K562 (cell line): ENCODE measurements around the gene PDE1C. TPM values are rescaled to one million over a fixed set of nuclear protein-coding genes. Genes with fewer than 3 reads are reported as not detected.

Source experiments
- ATAC-seq: fragments of 200-7000 bp; cut with Tn5 transposase; 3 replicates; pipeline ENCODE4 v1.9.1; 2020; ENCODE audit warnings: moderate library complexity
- BruUV-seq: library from RNA; stranded (reverse); fragments of 400-500 nt; replicated peaks from 2 replicates; lab custom pipeline; 2021; lab: Mats Ljungman, UMichigan
- CTCF ChIA-PET: fragments of 300-600 bp; formaldehyde crosslinking; extraction: SDS; loops from one replicate; lab custom pipeline; 2021; ENCODE audit warnings: low intra/inter-chr PET ratio; lab: Yijun Ruan, JAX
- POLR2A ChIA-PET: fragments of 300-600, 350-650 bp; sonication (Branson Sonifier 250); formaldehyde crosslinking; extraction: SDS; loops from one replicate; lab custom pipeline; 2021; ENCODE audit warnings: antibody characterized with exemption, inconsistent platforms; lab: Yijun Ruan, JAX
- DNase-seq, 4 experiments: peaks; one replicate each; pipeline versions ENCODE4 v3.0.0 to v3.0.0-alpha.2; 2011 to 2018; ENCODE audit warnings: low spot score in 3 of 4, mixed read lengths in 3 of 4; ENCODE audit errors: extremely low read depth in 1 of 4
- FAIRE-seq: peaks from 2 replicates; lab custom pipeline; 2011; peaks lifted over from hg19 to GRCh38; lab: Jason Lieb, UNC
- H2AFZ ChIP-seq: 2 replicates; pipeline ENCODE4 v1.6.0; 2011; ENCODE audit warnings: low read depth, low read length, control low read depth, inconsistent platforms
- H3K27ac ChIP-seq: fragments of 200-600 bp; 3 replicates; pipeline ENCODE4 v1.8.0; 2011; ENCODE audit warnings: low read depth, mild to moderate bottlenecking, control low read depth, inconsistent platforms, low read length, moderate library complexity, mixed read lengths; ENCODE audit errors: extremely low read depth
- H3K27me3 ChIP-seq, 2 experiments: fragments of 300-600 bp in 1 of 2; 2 replicates in 1 of 2; 3 replicates in 1 of 2; pipeline versions ENCODE4 v1.6.0 to v1.8.0; 2011; ENCODE audit warnings: inconsistent platforms in 2 of 2, low read length in 2 of 2, mild to moderate bottlenecking in 1 of 2, mixed read lengths in 1 of 2, moderate library complexity in 1 of 2; ENCODE audit not compliant: control insufficient read depth in 2 of 2, insufficient read depth in 2 of 2
- H3K36me3 ChIP-seq: fragments of 300-600 bp; 3 replicates; pipeline ENCODE4 v1.8.0; 2011; ENCODE audit warnings: mild to moderate bottlenecking, low read length, inconsistent platforms; ENCODE audit not compliant: control insufficient read depth, insufficient read depth
- H3K4me1 ChIP-seq, 2 experiments: fragments of 200-600 bp in 1 of 2; replicated peaks in 1 of 2; 2 replicates in 1 of 2; 3 replicates in 1 of 2; pipeline versions ENCODE4 v1.5.1 to v1.8.0; 2011; ENCODE audit warnings: inconsistent platforms in 2 of 2, low read length in 2 of 2, mild to moderate bottlenecking in 1 of 2, mixed read lengths in 1 of 2, moderate library complexity in 1 of 2; ENCODE audit not compliant: control insufficient read depth in 2 of 2, insufficient read depth in 2 of 2
- H3K4me2 ChIP-seq: 2 replicates; pipeline ENCODE4 v1.6.1; 2011; ENCODE audit warnings: low read length, control low read depth, inconsistent platforms, mixed read lengths; ENCODE audit not compliant: insufficient read depth
- H3K4me3 ChIP-seq: fragments of 200-600 bp; sonication (generic), shearing (Covaris generic); 2 replicates; pipeline ENCODE4 v1.5.1; 2016; ENCODE audit warnings: control low read depth, inconsistent platforms
- H3K79me2 ChIP-seq: fragments of 200-600 bp; 3 replicates; pipeline ENCODE4 v1.8.0; 2011; ENCODE audit warnings: low read length, inconsistent platforms; ENCODE audit not compliant: control insufficient read depth, insufficient read depth
- H3K9ac ChIP-seq, 2 experiments: 2 replicates each; pipeline versions ENCODE4 v1.6.0 to v1.6.1; 2011; ENCODE audit warnings: low read depth in 2 of 2, low read length in 2 of 2, control low read depth in 1 of 2, inconsistent platforms in 1 of 2, mild to moderate bottlenecking in 1 of 2, mixed read lengths in 1 of 2; ENCODE audit not compliant: insufficient read depth in 1 of 2
- H3K9me1 ChIP-seq: one replicate; pipeline ENCODE4 v1.6.0; 2011; ENCODE audit warnings: inconsistent platforms, mild to moderate bottlenecking, low read length, moderate library complexity; ENCODE audit not compliant: control insufficient read depth, insufficient read depth
- H3K9me3 ChIP-seq: replicated peaks from 2 replicates; pipeline ENCODE4 v1.5.1; 2011; ENCODE audit warnings: low read depth, low read length, inconsistent platforms; ENCODE audit not compliant: control insufficient read depth, insufficient read depth
- H4K20me1 ChIP-seq: replicated peaks from 2 replicates; pipeline ENCODE4 v1.6.1; 2011; ENCODE audit warnings: low read length, inconsistent platforms, mixed read lengths; ENCODE audit not compliant: control insufficient read depth, insufficient read depth
- ARHGAP35 ChIP-seq: fragments of 450-650 bp; IDR thresholded peaks from 2 replicates; pipeline ENCODE4 v1.6.1; 2018; ENCODE audit not compliant: partially characterized antibody
- BHLHE40 ChIP-seq: IDR thresholded peaks from 2 replicates; pipeline ENCODE4 v1.6.1; 2011; ENCODE audit warnings: low read length, improper control_type of control experiment
- BRD9 ChIP-seq: fragments of 450-650 bp; IDR thresholded peaks from 2 replicates; pipeline ENCODE4 v1.6.1; 2018; ENCODE audit warnings: low read depth; ENCODE audit not compliant: partially characterized antibody
- CTCFL ChIP-seq: IDR thresholded peaks from 2 replicates; pipeline ENCODE4 v1.6.1; 2011; ENCODE audit warnings: borderline replicate concordance, low read depth, mild to moderate bottlenecking, moderate library complexity, low read length; ENCODE audit not compliant: insufficient read depth, poor library complexity, severe bottlenecking
- EZH2 ChIP-seq: IDR thresholded peaks from 2 replicates; pipeline ENCODE4 v1.6.1; 2012; ENCODE audit warnings: low read depth, mild to moderate bottlenecking, inconsistent platforms, low read length, borderline replicate concordance
- GTF2A2 ChIP-seq: IDR thresholded peaks from 2 replicates; pipeline ENCODE4 v1.6.1; 2016; ENCODE audit warnings: mild to moderate bottlenecking, missing genetic modification characterization, missing compliant biosample characterization
- IRF1 ChIP-seq: sonication (generic); formaldehyde crosslinking; IDR thresholded peaks from 2 replicates; pipeline ENCODE4 v1.8.0; 2022; ENCODE audit warnings: missing genetic modification reagents, mild to moderate bottlenecking, borderline replicate concordance
- NCOA2 ChIP-seq, 2 experiments: fragments of 450-650 bp; IDR thresholded peaks; 2 replicates each; pipeline ENCODE4 v1.6.1; 2018; ENCODE audit warnings: mild to moderate bottlenecking in 2 of 2, moderate library complexity in 1 of 2; ENCODE audit not compliant: partially characterized antibody in 2 of 2
- NCOR1 ChIP-seq: fragments of 450-650 bp; IDR thresholded peaks from 2 replicates; pipeline ENCODE4 v1.6.1; 2016; ENCODE audit warnings: mild to moderate bottlenecking, moderate library complexity
- TBL1XR1 ChIP-seq, 2 experiments: IDR thresholded peaks; 2 replicates each; pipeline ENCODE4 v1.6.1; 2012; ENCODE audit warnings: improper control_type of control experiment in 2 of 2, low read length in 2 of 2, mild to moderate bottlenecking in 1 of 2
- TCF7L2 ChIP-seq: fragments of 150-350 bp; IDR thresholded peaks from 2 replicates; pipeline ENCODE4 v1.6.1; 2016; ENCODE audit warnings: low read depth, mild to moderate bottlenecking, low read length, moderate library complexity
- TCFL5 ChIP-seq: fragments of 250-450 bp; sonication (Bioruptor Pico); conservative IDR thresholded peaks from 2 replicates; pipeline ENCODE4 v1.6.1; 2021; ENCODE audit warnings: mild to moderate bottlenecking, moderate library complexity, matching md5 sums
- TOE1 ChIP-seq, 2 experiments: fragments of 450-650 bp in 1 of 2; sonication (generic) in 1 of 2; formaldehyde crosslinking in 1 of 2; IDR thresholded peaks; 2 replicates each; pipeline versions ENCODE4 v1.7.1 to v1.8.0; 2016 to 2022; ENCODE audit warnings: borderline replicate concordance in 2 of 2, mild to moderate bottlenecking in 2 of 2, antibody characterized with exemption in 1 of 2, inconsistent platforms in 1 of 2, low read depth in 1 of 2, missing genetic modification reagents in 1 of 2, moderate library complexity in 1 of 2
- ZNF124 ChIP-seq: sonication (generic); formaldehyde crosslinking; IDR thresholded peaks from 2 replicates; pipeline ENCODE4 v1.8.1; 2022; ENCODE audit warnings: missing genetic modification reagents
- ZNF212 ChIP-seq: fragments of 450-650 bp; formaldehyde crosslinking; IDR thresholded peaks from 2 replicates; pipeline ENCODE4 v1.4.0; 2020; ENCODE audit warnings: mild to moderate bottlenecking
- ZNF277 ChIP-seq: fragments of 250-450 bp; sonication (Bioruptor Pico); IDR thresholded peaks from 2 replicates; pipeline ENCODE4 v1.8.0; 2022; ENCODE audit warnings: inconsistent platforms, mild to moderate bottlenecking, moderate library complexity, borderline replicate concordance
- ZNF384 ChIP-seq: IDR thresholded peaks from 2 replicates; pipeline ENCODE4 v1.6.1; 2012; ENCODE audit warnings: low read depth, low read length, improper control_type of control experiment
- WGBS: fragments of 100-300 bp; shearing (Covaris generic); methylation state at CpG from one replicate; pipeline ENCODE4 v1.1.6; 2016; ENCODE audit warnings: low coverage, mixed read lengths; ENCODE audit not compliant: insufficient coverage; ENCODE audit errors: missing lambda C conversion rate; 5-methylcytosine and 5-hydroxymethylcytosine counted together
- in situ Hi-C: fragments of 300-500 bp; cut with MboI; formaldehyde crosslinking; loops from 4 replicates; pipeline ENCODE4 v1.15.0; 2018; ENCODE audit warnings: inconsistent platforms, mixed read lengths
- intact Hi-C: fragments of 100-400 bp; cut with micrococcal nuclease; formaldehyde crosslinking; loops from 2 replicates; pipeline ENCODE4 v1.14.2; 2022
- polyA plus RNA-seq, 8 experiments: library from polyadenylated mRNA; depleted of rRNA in 4 of 8; stranded (reverse) in 5 of 8; unstranded in 3 of 8; fragments of >200 nt; fragmentation: Nextera tagmentation in 2 of 8; fragmentation: Illumina TruSeq in 1 of 8; extraction: Ambion mirVana in 2 of 8; extraction: Trizol in 1 of 8; gene quantifications; 2 replicates each; pipeline versions ENCODE4 v1.2.1 to v1.2.3, GENCODE V29; 2011 to 2014; ENCODE audit warnings: inconsistent platforms in 1 of 8, missing spikeins in 1 of 8
- total RNA-seq, 7 experiments: library from RNA; depleted of rRNA in 6 of 7; stranded (reverse); fragments of >200 nt in 6 of 7; fragmentation: Illumina TruSeq in 2 of 7; extraction: Trizol in 2 of 7; gene quantifications; 2 replicates each; pipeline versions ENCODE4 v1.2.1 to v1.2.3, GENCODE V29; 2011 to 2021; ENCODE audit warnings: low replicate concordance in 1 of 7

PDE1C gene
- total and polyA plus RNA-seq, 9 of the 15 experiments (the other 6 are each of a cell fraction or from before 2014, with no cell fraction given): under 0.01 to 0.01 TPM; not detected in 7

- H3K27me3 ChIP-seq: no peaks in the 10 kb centered on the region
- CTCF ChIA-PET: no interaction called here
- ATAC-seq (no peak), FAIRE-seq (no peak), DNase-seq (no peak)
- H3K9me1 ChIP-seq: no peaks in the 10 kb centered on the region
- WGBS: 0% methylated on average over 6 of the region's 9 CpGs
- no TSS peak for BruUV-seq
- no peaks in the 10 kb centered on the region for H3K9me3 ChIP-seq
- H3K4me2 ChIP-seq: no peak overlapping the region
- in situ Hi-C loops (no loop called here), intact Hi-C loops (no loop called here)
- H4K20me1 ChIP-seq: no peaks in the 10 kb centered on the region
- H3K27ac ChIP-seq: no peak overlapping the region
- POLR2A ChIA-PET: no interaction called here
- TF ChIP-seq TCFL5 (CRISPR knock-in tag) (no peak), NCOA2 (IDR thresholded peaks at IDR 0.05; ENCODE audit: partially characterized antibody in 2 of 2) (no peak), IRF1 (CRISPR knock-in tag) (no peak), TOE1 (IDR thresholded peaks at IDR 0.05; ENCODE audit: borderline replicate concordance) (no peak), TOE1 (CRISPR knock-in tag; IDR thresholded peaks at IDR 0.05; ENCODE audit: borderline replicate concordance, low read depth) (no peak), CTCFL (no peak), ZNF124 (CRISPR knock-in tag) (no peak), TCF7L2 (no peak), GTF2A2 (tag) (no peak), TBL1XR1 (IDR thresholded peaks at IDR 0.05; ENCODE audit: low read length in 2 of 2) (no peak), ARHGAP35 (no peak), NCOR1 (no peak), ZNF212 (CRISPR knock-in tag) (no peak), ZNF277 (CRISPR knock-in tag) (no peak), EZH2 (no peak), ZNF384 (no peak), BRD9 (no peak), BHLHE40 (no peak)
- no peak overlapping the region for H3K9ac ChIP-seq
- no peaks in the 10 kb centered on the region for H3K4me1 ChIP-seq
- no peaks in the 10 kb centered on the region for H3K79me2 ChIP-seq
- no peaks in the 10 kb centered on the region for H3K36me3 ChIP-seq
- H3K4me3 ChIP-seq: no peak overlapping the region
- no peak overlapping the region for H2AFZ ChIP-seq
Observed at GRCh38 chr7:31815796-31816195, 254.4 kb downstream of the PDE1C start.
